Renal cortex interstitium (tissue), 11 donors: ENCODE measurements around the gene CHEK2. TPM values are rescaled to one million over a fixed set of nuclear protein-coding genes. Genes with fewer than 3 reads are reported as not detected.
"Not testable (repeated sequence)": the region's sequence is repeated elsewhere in the genome, so short reads cannot be mapped to it uniquely, and the experiment has no call there.

Experiments used
- DNase-seq, 11 donors: peaks; one replicate each; pipeline ENCODE4 v3.0.0-alpha.2; 2013; ENCODE audit warnings: low read depth in 9 of 11, low spot score in 4 of 11; ENCODE audit errors: extremely low read depth in 1 of 11
- polyA plus RNA-seq, 3 donors: library from polyadenylated mRNA; unstranded; fragments of 120-200 nt; gene quantifications; one replicate each; pipeline ENCODE4 v1.2.1, GENCODE V29; 2013; ENCODE audit not compliant: insufficient read length in 3 of 3

The CHEK2 gene
- polyA plus RNA-seq, 3 donors = 15.9 to 18.4 (median 16.8) TPM

GRCh38 chr22:28711341-28711740 lies 30.3 kb downstream of the CHEK2 start:
- no peak for DNase-seq

GRCh38 chr22:28710576-28711191 lies 30.9 kb downstream of the CHEK2 start:
- peak in 1 of 11 donors; percentile 18 for DNase-seq

- DNase-seq = no peak
Observed at GRCh38 chr22:28710107-28710506, 31.5 kb downstream of the CHEK2 start.

- no peak for DNase-seq
Observed at GRCh38 chr22:28706845-28707244, 34.8 kb downstream of the CHEK2 start.

- DNase-seq = no peak
Observed at GRCh38 chr22:28703436-28703835, 38.2 kb downstream of the CHEK2 start.

- no peak for DNase-seq
Observed at GRCh38 chr22:28702891-28703290, 38.7 kb downstream of the CHEK2 start.

GRCh38 chr22:28693041-28693760 lies 48.4 kb downstream of the CHEK2 start:
- not testable (repeated sequence) for DNase-seq

- DNase-seq = not testable (repeated sequence)
Observed at GRCh38 chr22:28689796-28690195, 51.8 kb downstream of the CHEK2 start.

- DNase-seq = not testable (repeated sequence)
Observed at GRCh38 chr22:28682966-28683365, 58.7 kb downstream of the CHEK2 start.

- not testable (repeated sequence) for DNase-seq
Observed at GRCh38 chr22:28680813-28681490, 60.7 kb downstream of the CHEK2 start.

- DNase-seq = peak; percentile 65 to 88 (median 80)
Observed at GRCh38 chr22:28679611-28680287, 61.9 kb downstream of the CHEK2 start, which contains the start of gene TTC28. TTC28 (minus strand) TSS chr22:28679840; CDS start chr22:28679723, 117 bp downstream.

- DNase-seq = peak in 1 of 11 donors; percentile 7
Observed at GRCh38 chr22:28678778-28679610, 62.6 kb downstream of the CHEK2 start.

GRCh38 chr22:28678170-28678569 lies 63.5 kb downstream of the CHEK2 start:
- DNase-seq = not testable (repeated sequence)

GRCh38 chr22:28674121-28674563 lies 67.5 kb downstream of the CHEK2 start:
- DNase-seq = no peak

GRCh38 chr22:28670756-28671155 lies 70.9 kb downstream of the CHEK2 start:
- no peak for DNase-seq

- DNase-seq = no peak
Observed at GRCh38 chr22:28670161-28670560, 71.5 kb downstream of the CHEK2 start.

GRCh38 chr22:28669387-28669786 lies 72.2 kb downstream of the CHEK2 start:
- no peak for DNase-seq

GRCh38 chr22:28663569-28663942 lies 78.1 kb downstream of the CHEK2 start:
- DNase-seq = not testable (repeated sequence)

- DNase-seq = no peak
Observed at GRCh38 chr22:28658448-28658847, 83.2 kb downstream of the CHEK2 start.
